ENCODE data around the gene SPATA17. TPM values are rescaled to one million over a fixed set of nuclear protein-coding genes. Genes with fewer than 3 reads are reported as not detected.

Gene SPATA17
- total RNA-seq, 1 donor from 2014 or later: 0.40 TPM

DNA sequence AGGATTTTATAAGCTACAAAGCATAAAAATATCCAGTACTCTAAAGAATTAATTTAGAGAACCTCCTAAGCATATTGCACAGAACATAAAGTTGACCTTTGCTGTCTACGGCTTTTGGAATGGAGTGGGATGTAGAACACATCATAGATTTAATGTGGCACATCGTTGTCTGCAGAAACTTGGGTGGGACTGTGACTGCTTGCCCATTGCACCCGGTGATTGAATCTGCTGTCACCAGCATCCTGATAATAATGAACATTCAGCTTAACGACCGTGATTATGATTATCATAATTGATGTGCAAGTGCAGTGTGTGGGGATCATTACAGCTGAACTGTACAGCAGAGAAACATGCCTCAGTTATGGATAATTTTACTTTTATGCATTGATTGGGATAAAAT is 181.9 kb downstream of the SPATA17 start:
- H3K27me3 Mint-ChIP-seq (ENCODE audit: unreplicated experiment): no peaks in the 10 kb centered on the region
- no peaks in the 10 kb centered on the region for H3K9me3 Mint-ChIP-seq (ENCODE audit: unreplicated experiment)
- H3K27ac Mint-ChIP-seq (ENCODE audit: unreplicated experiment): no peak overlapping the region
- H3K4me1 Mint-ChIP-seq (ENCODE audit: unreplicated experiment): no peaks in the 10 kb centered on the region
- TF ChIP-seq, protein P1, sequence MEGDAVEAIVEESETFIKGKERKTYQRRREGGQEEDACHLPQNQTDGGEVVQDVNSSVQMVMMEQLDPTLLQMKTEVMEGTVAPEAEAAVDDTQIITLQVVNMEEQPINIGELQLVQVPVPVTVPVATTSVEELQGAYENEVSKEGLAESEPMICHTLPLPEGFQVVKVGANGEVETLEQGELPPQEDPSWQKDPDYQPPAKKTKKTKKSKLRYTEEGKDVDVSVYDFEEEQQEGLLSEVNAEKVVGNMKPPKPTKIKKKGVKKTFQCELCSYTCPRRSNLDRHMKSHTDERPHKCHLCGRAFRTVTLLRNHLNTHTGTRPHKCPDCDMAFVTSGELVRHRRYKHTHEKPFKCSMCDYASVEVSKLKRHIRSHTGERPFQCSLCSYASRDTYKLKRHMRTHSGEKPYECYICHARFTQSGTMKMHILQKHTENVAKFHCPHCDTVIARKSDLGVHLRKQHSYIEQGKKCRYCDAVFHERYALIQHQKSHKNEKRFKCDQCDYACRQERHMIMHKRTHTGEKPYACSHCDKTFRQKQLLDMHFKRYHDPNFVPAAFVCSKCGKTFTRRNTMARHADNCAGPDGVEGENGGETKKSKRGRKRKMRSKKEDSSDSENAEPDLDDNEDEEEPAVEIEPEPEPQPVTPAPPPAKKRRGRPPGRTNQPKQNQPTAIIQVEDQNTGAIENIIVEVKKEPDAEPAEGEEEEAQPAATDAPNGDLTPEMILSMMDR (IDR thresholded peaks at IDR 0.05): no peak
- H3K4me3 Mint-ChIP-seq (ENCODE audit: unreplicated experiment): no peak overlapping the region
- H3K36me3 Mint-ChIP-seq (ENCODE audit: unreplicated experiment): no peaks in the 10 kb centered on the region
- no peak for DNase-seq (ENCODE audit: extremely low spot score, unreplicated experiment)

DNA sequence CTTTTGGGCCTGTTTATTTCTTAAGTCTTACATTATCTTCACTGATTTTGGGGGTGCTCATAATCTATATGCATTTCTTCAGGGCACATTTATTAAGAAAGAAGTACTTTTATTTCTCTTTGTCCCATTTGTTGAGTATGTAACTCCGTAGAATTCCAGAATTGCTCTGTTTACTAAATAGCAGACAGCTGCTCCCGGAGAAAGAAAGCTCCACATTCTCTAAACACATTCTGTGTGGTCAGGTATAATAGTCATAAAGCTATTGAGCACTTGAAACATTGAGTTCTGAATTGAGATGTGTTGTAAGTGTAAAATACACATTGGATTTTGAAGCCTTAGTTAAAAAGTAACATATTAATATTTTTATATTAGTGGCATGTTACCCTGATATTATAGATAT is 206.5 kb downstream of the SPATA17 start:
- no peaks in the 10 kb centered on the region for H3K27me3 Mint-ChIP-seq (ENCODE audit: unreplicated experiment)
- no peak overlapping the region for H3K4me3 Mint-ChIP-seq (ENCODE audit: unreplicated experiment)
- TF ChIP-seq, protein P1 (IDR thresholded peaks at IDR 0.05): no peak
- H3K27ac Mint-ChIP-seq (ENCODE audit: unreplicated experiment): no peak overlapping the region
- no peaks in the 10 kb centered on the region for H3K36me3 Mint-ChIP-seq (ENCODE audit: unreplicated experiment)
- DNase-seq (ENCODE audit: extremely low spot score, unreplicated experiment): no peak
- H3K4me1 Mint-ChIP-seq (ENCODE audit: unreplicated experiment): no peaks in the 10 kb centered on the region
- no peaks in the 10 kb centered on the region for H3K9me3 Mint-ChIP-seq (ENCODE audit: unreplicated experiment)

- Mint-ChIP-seq H3K4me3 (ENCODE audit: unreplicated experiment) (no peak overlapping the region), H3K4me1 (ENCODE audit: unreplicated experiment) (no peaks in the 10 kb centered on the region), H3K36me3 (ENCODE audit: unreplicated experiment) (no peaks in the 10 kb centered on the region), H3K9me3 (ENCODE audit: unreplicated experiment) (no peaks in the 10 kb centered on the region), H3K27ac (ENCODE audit: unreplicated experiment) (no peak overlapping the region), H3K27me3 (ENCODE audit: unreplicated experiment) (no peaks in the 10 kb centered on the region)
- TF ChIP-seq, protein P1 (IDR thresholded peaks at IDR 0.05): no peak
- no peak for DNase-seq (ENCODE audit: extremely low spot score, unreplicated experiment)
Measured at GRCh38 chr1:217839161-217839560, 208.0 kb downstream of the SPATA17 start.

GRCh38 chr1:217846733-217847132 is 215.6 kb downstream of the SPATA17 start:
- H3K36me3 Mint-ChIP-seq (ENCODE audit: unreplicated experiment): no peaks in the 10 kb centered on the region
- H3K4me1 Mint-ChIP-seq (ENCODE audit: unreplicated experiment): no peaks in the 10 kb centered on the region
- H3K9me3 Mint-ChIP-seq (ENCODE audit: unreplicated experiment): no peaks in the 10 kb centered on the region
- H3K4me3 Mint-ChIP-seq (ENCODE audit: unreplicated experiment): no peak overlapping the region
- TF ChIP-seq, protein P1 (IDR thresholded peaks at IDR 0.05): no peak
- H3K27ac Mint-ChIP-seq (ENCODE audit: unreplicated experiment): no peak overlapping the region
- DNase-seq (ENCODE audit: extremely low spot score, unreplicated experiment): no peak
- peaks cover 9% of the 10 kb centered on the region for H3K27me3 Mint-ChIP-seq (ENCODE audit: unreplicated experiment)

DNA sequence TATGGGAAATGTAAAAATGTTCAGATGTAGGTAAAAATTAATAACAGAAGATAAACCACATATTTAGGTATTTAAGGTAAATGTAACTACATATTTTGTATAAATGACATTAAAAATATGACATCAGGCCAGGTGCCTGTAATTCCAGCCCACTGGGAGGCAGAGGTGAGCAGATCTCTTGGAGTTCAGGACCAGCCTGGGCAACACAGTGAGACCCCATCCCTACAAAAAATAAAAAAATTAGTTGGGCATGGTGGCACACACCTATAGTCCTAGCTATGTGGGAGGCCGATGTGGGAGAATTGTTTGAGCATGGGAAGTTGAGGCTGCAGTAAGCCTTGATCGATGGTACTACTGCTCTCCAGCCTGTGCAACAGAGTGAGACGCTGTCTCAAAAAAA is 216.5 kb downstream of the SPATA17 start:
- Mint-ChIP-seq H3K4me3 (ENCODE audit: unreplicated experiment) (no peak overlapping the region), H3K27me3 (ENCODE audit: unreplicated experiment) (peaks cover 14% of the 10 kb centered on the region), H3K27ac (ENCODE audit: unreplicated experiment) (no peak overlapping the region), H3K36me3 (ENCODE audit: unreplicated experiment) (no peaks in the 10 kb centered on the region), H3K4me1 (ENCODE audit: unreplicated experiment) (no peaks in the 10 kb centered on the region), H3K9me3 (ENCODE audit: unreplicated experiment) (no peaks in the 10 kb centered on the region)
- no peak for DNase-seq (ENCODE audit: extremely low spot score, unreplicated experiment)
- TF ChIP-seq, protein P1 (IDR thresholded peaks at IDR 0.05): no peak

All from osteocyte (in vitro differentiated cells).